Tibial nerve (tissue), 3 donors: Measurements from ENCODE around the gene ZNF768.

Source experiments
- POLR2A ChIP-seq, 2 donors: fragments of 450-650 bp; IDR thresholded peaks; one replicate each; pipeline ENCODE4 v1.6.1; 2017; ENCODE audit warnings: antibody characterized with exemption in 2 of 2, mild to moderate bottlenecking in 2 of 2, moderate library complexity in 2 of 2
- TF ChIP-seq, protein P1 (sequence below), 5 experiments: fragments of 200-600 bp in 3 of 5; fragments of 450-650 bp in 2 of 5; sonication (generic) in 3 of 5; IDR thresholded peaks; one replicate each; pipeline ENCODE4 v1.5.1; 2016 to 2019; ENCODE audit warnings: antibody characterized with exemption in 5 of 5, mild to moderate bottlenecking in 3 of 5, moderate library complexity in 2 of 5

DNA sequence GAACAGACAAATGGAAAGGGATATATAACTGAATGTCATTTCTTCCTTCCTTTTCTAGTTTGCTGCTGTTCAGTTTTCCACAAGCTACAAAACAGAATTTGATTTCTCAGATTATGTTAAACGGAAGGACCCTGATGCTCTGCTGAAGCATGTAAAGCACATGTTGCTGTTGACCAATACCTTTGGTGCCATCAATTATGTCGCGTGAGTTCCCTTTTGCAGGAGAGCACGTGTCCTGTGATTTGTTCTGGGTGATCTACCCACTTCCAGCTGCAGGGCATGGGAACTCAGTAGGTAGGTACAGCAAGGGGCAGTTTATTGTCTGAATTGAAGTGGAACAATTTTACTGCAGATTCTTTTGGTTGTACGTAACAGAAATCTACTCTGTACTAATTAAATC lies 45.0 kb downstream of the ZNF768 start:
- TF ChIP-seq POLR2A (IDR thresholded peaks at IDR 0.05): no peak
- TF ChIP-seq, protein P1, sequence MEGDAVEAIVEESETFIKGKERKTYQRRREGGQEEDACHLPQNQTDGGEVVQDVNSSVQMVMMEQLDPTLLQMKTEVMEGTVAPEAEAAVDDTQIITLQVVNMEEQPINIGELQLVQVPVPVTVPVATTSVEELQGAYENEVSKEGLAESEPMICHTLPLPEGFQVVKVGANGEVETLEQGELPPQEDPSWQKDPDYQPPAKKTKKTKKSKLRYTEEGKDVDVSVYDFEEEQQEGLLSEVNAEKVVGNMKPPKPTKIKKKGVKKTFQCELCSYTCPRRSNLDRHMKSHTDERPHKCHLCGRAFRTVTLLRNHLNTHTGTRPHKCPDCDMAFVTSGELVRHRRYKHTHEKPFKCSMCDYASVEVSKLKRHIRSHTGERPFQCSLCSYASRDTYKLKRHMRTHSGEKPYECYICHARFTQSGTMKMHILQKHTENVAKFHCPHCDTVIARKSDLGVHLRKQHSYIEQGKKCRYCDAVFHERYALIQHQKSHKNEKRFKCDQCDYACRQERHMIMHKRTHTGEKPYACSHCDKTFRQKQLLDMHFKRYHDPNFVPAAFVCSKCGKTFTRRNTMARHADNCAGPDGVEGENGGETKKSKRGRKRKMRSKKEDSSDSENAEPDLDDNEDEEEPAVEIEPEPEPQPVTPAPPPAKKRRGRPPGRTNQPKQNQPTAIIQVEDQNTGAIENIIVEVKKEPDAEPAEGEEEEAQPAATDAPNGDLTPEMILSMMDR (IDR thresholded peaks at IDR 0.05): no peak
